ENCODE measurements around the gene WNT9A. TPM values are rescaled to one million over a fixed set of nuclear protein-coding genes. Genes with fewer than 3 reads are reported as not detected.
"Not testable (repeated sequence)": the region's sequence is repeated elsewhere in the genome, so short reads cannot be mapped to it uniquely, and the experiment has no call there.

The WNT9A gene
- total RNA-seq, 1 donor from 2014 or later = 10.3 TPM

GRCh38 chr1:227885135-227885647 lies 62.5 kb downstream of the WNT9A start:
- DNase-seq (ENCODE audit: low read depth) = no peak
- no peak overlapping the region for H3K4me3 ChIP-seq (ENCODE audit: low read depth, low read length)
- no peaks in the 10 kb centered on the region for H3K36me3 ChIP-seq (ENCODE audit: control insufficient read depth, insufficient read depth, low read length)
- no peak for TF ChIP-seq CTCF (IDR thresholded peaks at IDR 0.05; ENCODE audit: insufficient read depth, low read length, poor library complexity, severe bottlenecking)
- H3K27me3 ChIP-seq (ENCODE audit: control insufficient read depth, insufficient read depth, low read length) = peaks cover 14% of the 10 kb centered on the region

GRCh38 chr1:227884370-227885134 lies 63.2 kb downstream of the WNT9A start:
- no peak for DNase-seq (ENCODE audit: low read depth)
- peaks cover 14% of the 10 kb centered on the region for H3K27me3 ChIP-seq (ENCODE audit: control insufficient read depth, insufficient read depth, low read length)

GRCh38 chr1:227883641-227884301 lies 64.0 kb downstream of the WNT9A start:
- H3K36me3 ChIP-seq (ENCODE audit: control insufficient read depth, insufficient read depth, low read length) = no peaks in the 10 kb centered on the region
- H3K4me3 ChIP-seq (ENCODE audit: low read depth, low read length) = no peak overlapping the region
- DNase-seq (ENCODE audit: low read depth) = no peak
- peaks cover 14% of the 10 kb centered on the region for H3K27me3 ChIP-seq (ENCODE audit: control insufficient read depth, insufficient read depth, low read length)
- TF ChIP-seq CTCF (IDR thresholded peaks at IDR 0.05; ENCODE audit: insufficient read depth, low read length, poor library complexity, severe bottlenecking) = no peak

More at GRCh38 chr1:227884370-227885134, 63.2 kb downstream of the WNT9A start:
- TF ChIP-seq CTCF (IDR thresholded peaks at IDR 0.05; ENCODE audit: insufficient read depth, low read length, poor library complexity, severe bottlenecking) = no peak
- no peaks in the 10 kb centered on the region for H3K36me3 ChIP-seq (ENCODE audit: control insufficient read depth, insufficient read depth, low read length)
- H3K4me3 ChIP-seq (ENCODE audit: low read depth, low read length) = no peak overlapping the region

GRCh38 chr1:227883073-227883520 lies 64.6 kb downstream of the WNT9A start:
- H3K4me3 ChIP-seq (ENCODE audit: low read depth, low read length) = no peak overlapping the region
- TF ChIP-seq CTCF (IDR thresholded peaks at IDR 0.05; ENCODE audit: insufficient read depth, low read length, poor library complexity, severe bottlenecking) = no peak
- no peaks in the 10 kb centered on the region for H3K36me3 ChIP-seq (ENCODE audit: control insufficient read depth, insufficient read depth, low read length)
- H3K27me3 ChIP-seq (ENCODE audit: control insufficient read depth, insufficient read depth, low read length) = peaks cover 14% of the 10 kb centered on the region
- no peak for DNase-seq (ENCODE audit: low read depth)

- no peak for TF ChIP-seq CTCF (IDR thresholded peaks at IDR 0.05; ENCODE audit: insufficient read depth, low read length, poor library complexity, severe bottlenecking)
- Histone ChIP-seq H3K27me3 (ENCODE audit: control insufficient read depth, insufficient read depth, low read length) (no peaks in the 10 kb centered on the region), H3K36me3 (ENCODE audit: control insufficient read depth, insufficient read depth, low read length) (no peaks in the 10 kb centered on the region), H3K4me3 (ENCODE audit: low read depth, low read length) (no peak overlapping the region)
- no peak for DNase-seq (ENCODE audit: low read depth)
Observed at GRCh38 chr1:227880342-227880924, 67.3 kb downstream of the WNT9A start.

GRCh38 chr1:227877810-227878209 lies 69.9 kb downstream of the WNT9A start:
- not testable (repeated sequence) for H3K4me3 ChIP-seq (ENCODE audit: low read depth, low read length); H3K36me3 ChIP-seq (ENCODE audit: control insufficient read depth, insufficient read depth, low read length); DNase-seq (ENCODE audit: low read depth); H3K27me3 ChIP-seq (ENCODE audit: control insufficient read depth, insufficient read depth, low read length)

- not testable (repeated sequence) for DNase-seq (ENCODE audit: low read depth); H3K36me3 ChIP-seq (ENCODE audit: control insufficient read depth, insufficient read depth, low read length); H3K27me3 ChIP-seq (ENCODE audit: control insufficient read depth, insufficient read depth, low read length); H3K4me3 ChIP-seq (ENCODE audit: low read depth, low read length)
Observed at GRCh38 chr1:227871892-227872291, 75.8 kb downstream of the WNT9A start.

All from kidney epithelial cell (primary cell).